ACC112 (cell line): ENCODE measurements around the gene NT5C3A.
"Not testable (repeated sequence)": the region's sequence is repeated elsewhere in the genome, so short reads cannot be mapped to it uniquely, and the experiment has no call there.

Experiments used
- H2AFZ ChIP-seq: fragments of 200-600 bp; sonication (generic); one replicate; pipeline ENCODE4 v1.6.0; 2017; ENCODE audit warnings: antibody characterized with exemption, low read length; ENCODE audit not compliant: unreplicated experiment
- H3K27ac ChIP-seq: fragments of 200-600 bp; sonication (generic); 2 replicates; pipeline ENCODE4 v1.5.1; 2014; ENCODE audit warnings: low read depth, mild to moderate bottlenecking, antibody characterized with exemption, low read length, moderate library complexity
- H3K27me3 ChIP-seq: fragments of 200-600 bp; sonication (generic); 2 replicates; pipeline ENCODE4 v1.6.1; 2014; ENCODE audit warnings: mild to moderate bottlenecking, antibody characterized with exemption, low read length, moderate library complexity, mixed read lengths; ENCODE audit not compliant: insufficient read depth
- H3K36me3 ChIP-seq: fragments of 200-600 bp; sonication (generic); 2 replicates; pipeline ENCODE4 v1.6.1; 2016; ENCODE audit warnings: mild to moderate bottlenecking, antibody characterized with exemption, low read length, moderate library complexity, mixed read lengths; ENCODE audit not compliant: insufficient read depth
- H3K4me1 ChIP-seq: fragments of 200-600 bp; sonication (generic); one replicate; pipeline ENCODE4 v1.6.1; 2016; ENCODE audit warnings: low read length, mixed read lengths; ENCODE audit not compliant: insufficient read depth, unreplicated experiment, control insufficient read depth
- H3K4me3 ChIP-seq: fragments of 200-600 bp; sonication (generic); 2 replicates; pipeline ENCODE4 v1.5.1; 2014; ENCODE audit warnings: mild to moderate bottlenecking, low read depth, low read length
- H3K79me2 ChIP-seq: fragments of 200-600 bp; sonication (generic); one replicate; pipeline ENCODE4 v1.6.0; 2016; ENCODE audit warnings: low read length; ENCODE audit not compliant: control insufficient read depth, unreplicated experiment, insufficient read depth

The NT5C3A gene

GRCh38 chr7:32979246-32979645 is 83.3 kb downstream of the NT5C3A start:
- not testable (repeated sequence) for H3K36me3 ChIP-seq, H3K27ac ChIP-seq, H3K27me3 ChIP-seq, H2AFZ ChIP-seq, H3K79me2 ChIP-seq, H3K4me3 ChIP-seq, H3K4me1 ChIP-seq

GRCh38 chr7:32977159-32977558 is 85.4 kb downstream of the NT5C3A start:
- H3K27me3 ChIP-seq, H3K36me3 ChIP-seq, H3K27ac ChIP-seq, H3K4me3 ChIP-seq, H3K4me1 ChIP-seq, H2AFZ ChIP-seq, H3K79me2 ChIP-seq: not testable (repeated sequence)

- not testable (repeated sequence) for H3K36me3 ChIP-seq, H3K27ac ChIP-seq, H3K4me3 ChIP-seq, H3K79me2 ChIP-seq, H3K27me3 ChIP-seq, H2AFZ ChIP-seq, H3K4me1 ChIP-seq
Measured at GRCh38 chr7:32971967-32972366, 90.6 kb downstream of the NT5C3A start.

GRCh38 chr7:32967268-32967582 is 95.4 kb downstream of the NT5C3A start:
- H3K4me1 ChIP-seq, H3K27ac ChIP-seq, H3K4me3 ChIP-seq, H2AFZ ChIP-seq, H3K79me2 ChIP-seq, H3K36me3 ChIP-seq, H3K27me3 ChIP-seq: not testable (repeated sequence)

- not testable (repeated sequence) for H3K27ac ChIP-seq, H3K36me3 ChIP-seq, H3K27me3 ChIP-seq, H2AFZ ChIP-seq, H3K4me1 ChIP-seq, H3K4me3 ChIP-seq, H3K79me2 ChIP-seq
Measured at GRCh38 chr7:32966489-32967267, 95.9 kb downstream of the NT5C3A start.

GRCh38 chr7:32964461-32965159 is 98.0 kb downstream of the NT5C3A start:
- H3K4me3 ChIP-seq, H3K36me3 ChIP-seq, H2AFZ ChIP-seq, H3K27ac ChIP-seq, H3K4me1 ChIP-seq, H3K27me3 ChIP-seq: not testable (repeated sequence)
- H3K79me2 ChIP-seq: peaks cover 17% of the 10 kb centered on the region
